Body of pancreas (tissue), 4 donors: ENCODE measurements around the gene PALLD. TPM values are rescaled to one million over a fixed set of nuclear protein-coding genes. Genes with fewer than 3 reads are reported as not detected.
"Not testable (repeated sequence)": the region's sequence is repeated elsewhere in the genome, so short reads cannot be mapped to it uniquely, and the experiment has no call there.

Source experiments
- ATAC-seq: fragments of 150-250 bp; one replicate; pipeline ENCODE4 v1.9.1; 2016
- DNase-seq, 4 donors: peaks; one replicate each; pipeline ENCODE4 v3.0.0-alpha.2; 2019
- H3K27ac ChIP-seq, 4 donors: fragments of 200-600 bp; sonication (generic); 1 replicate in 3 of 4; 2 replicates in 1 of 4; pipeline versions ENCODE4 v1.5.1 to v1.6.1; 2016 to 2019; ENCODE audit warnings: mild to moderate bottlenecking in 1 of 4, mixed read lengths in 1 of 4, moderate library complexity in 1 of 4
- H3K27me3 ChIP-seq, 2 donors: fragments of 200-600 bp; sonication (generic); one replicate each; pipeline ENCODE4 v1.6.0; 2016; ENCODE audit warnings: mild to moderate bottlenecking in 1 of 2
- H3K36me3 ChIP-seq, 2 donors: fragments of 200-600 bp; sonication (generic); replicated peaks in 1 of 2; 2 replicates each; pipeline ENCODE4 v1.5.1; 2016; ENCODE audit warnings: low read depth in 2 of 2; ENCODE audit not compliant: insufficient read depth in 1 of 2
- H3K4me1 ChIP-seq: fragments of 200-600 bp; sonication (generic); one replicate; pipeline ENCODE4 v1.6.0; 2016
- H3K4me3 ChIP-seq, 2 donors: fragments of 200-600 bp; sonication (generic); 1 replicate in 1 of 2; 2 replicates in 1 of 2; pipeline ENCODE4 v1.5.1; 2016 to 2019
- H3K9me3 ChIP-seq, 3 donors: fragments of 200-600 bp; sonication (generic); 1 replicate in 2 of 3; 2 replicates in 1 of 3; pipeline ENCODE4 v1.5.1; 2016
- POLR2A ChIP-seq, 3 donors: fragments of 450-650 bp; IDR thresholded peaks; one replicate each; pipeline ENCODE4 v1.6.1; 2016; ENCODE audit warnings: antibody characterized with exemption in 3 of 3, mild to moderate bottlenecking in 2 of 3
- WGBS, 2 donors: methylation state at CpG; one replicate each; pipeline ENCODE4 v1.1.5; 2017; 5-methylcytosine and 5-hydroxymethylcytosine counted together
- intact Hi-C: fragments of 100-400 bp; cut with DNase I; formaldehyde crosslinking; loops from one replicate; pipeline ENCODE4 v1.15.1; 2023
- total RNA-seq, 2 donors: library from RNA; depleted of rRNA; stranded (reverse); fragments of >200 nt; gene quantifications; one replicate each; pipeline ENCODE4 v1.1.0, GENCODE V29; 2016
- TF ChIP-seq, protein P1 (sequence below), 7 experiments: fragments of 450-650 bp in 4 of 7; fragments of 200-600 bp in 3 of 7; sonication (generic) in 3 of 7; IDR thresholded peaks; one replicate each; pipeline ENCODE4 v1.5.1; 2016 to 2019; ENCODE audit warnings: antibody characterized with exemption in 7 of 7

Gene PALLD
- total RNA-seq, 2 donors from 2014 or later, result 46.8 to 52.4 TPM

DNA sequence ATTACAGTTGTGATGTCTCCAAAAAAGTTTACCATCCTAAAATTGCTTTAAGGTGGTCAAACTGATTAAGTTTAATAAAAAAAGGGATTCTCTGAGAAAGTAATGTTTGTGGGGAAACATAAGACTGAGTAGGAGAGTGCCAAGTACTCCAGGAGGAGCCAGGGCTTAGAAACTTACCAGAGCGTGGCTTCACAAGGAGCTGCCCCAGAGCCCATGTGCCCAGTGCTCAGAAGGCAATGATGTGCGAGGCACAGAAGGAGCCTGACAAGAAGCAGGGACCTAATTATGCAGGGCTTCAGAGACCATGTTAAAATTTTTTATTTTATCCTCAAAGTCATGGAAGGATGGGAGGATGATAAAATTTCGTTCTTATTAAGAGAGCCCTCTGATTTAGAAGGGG lies 204.2 kb downstream of the PALLD start:
- ATAC-seq (no peak), DNase-seq (no peak)
- Histone ChIP-seq H3K27ac (no peak overlapping the region), H3K4me3 (no peak overlapping the region), H3K4me1 (peaks cover 7% of the 10 kb centered on the region), H3K9me3 (no peaks in the 10 kb centered on the region), H3K27me3 (no peaks in the 10 kb centered on the region), H3K36me3 (no peaks in the 10 kb centered on the region)
- 68 to 80% methylated on average over 3 of the region's 3 CpGs for WGBS, 2 donors
- intact Hi-C loops, result no loop called here
- TF ChIP-seq, protein P1, sequence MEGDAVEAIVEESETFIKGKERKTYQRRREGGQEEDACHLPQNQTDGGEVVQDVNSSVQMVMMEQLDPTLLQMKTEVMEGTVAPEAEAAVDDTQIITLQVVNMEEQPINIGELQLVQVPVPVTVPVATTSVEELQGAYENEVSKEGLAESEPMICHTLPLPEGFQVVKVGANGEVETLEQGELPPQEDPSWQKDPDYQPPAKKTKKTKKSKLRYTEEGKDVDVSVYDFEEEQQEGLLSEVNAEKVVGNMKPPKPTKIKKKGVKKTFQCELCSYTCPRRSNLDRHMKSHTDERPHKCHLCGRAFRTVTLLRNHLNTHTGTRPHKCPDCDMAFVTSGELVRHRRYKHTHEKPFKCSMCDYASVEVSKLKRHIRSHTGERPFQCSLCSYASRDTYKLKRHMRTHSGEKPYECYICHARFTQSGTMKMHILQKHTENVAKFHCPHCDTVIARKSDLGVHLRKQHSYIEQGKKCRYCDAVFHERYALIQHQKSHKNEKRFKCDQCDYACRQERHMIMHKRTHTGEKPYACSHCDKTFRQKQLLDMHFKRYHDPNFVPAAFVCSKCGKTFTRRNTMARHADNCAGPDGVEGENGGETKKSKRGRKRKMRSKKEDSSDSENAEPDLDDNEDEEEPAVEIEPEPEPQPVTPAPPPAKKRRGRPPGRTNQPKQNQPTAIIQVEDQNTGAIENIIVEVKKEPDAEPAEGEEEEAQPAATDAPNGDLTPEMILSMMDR (IDR thresholded peaks at IDR 0.05), result no peak
- TF ChIP-seq POLR2A (IDR thresholded peaks at IDR 0.05), result no peak

- not testable (repeated sequence) for ATAC-seq, H3K9me3 ChIP-seq
- WGBS, 2 donors, result 89 to 90% methylated on average over 3 to 4 of the region's 4 CpGs
Observed at GRCh38 chr4:168702581-168703087, 205.8 kb downstream of the PALLD start.

DNA sequence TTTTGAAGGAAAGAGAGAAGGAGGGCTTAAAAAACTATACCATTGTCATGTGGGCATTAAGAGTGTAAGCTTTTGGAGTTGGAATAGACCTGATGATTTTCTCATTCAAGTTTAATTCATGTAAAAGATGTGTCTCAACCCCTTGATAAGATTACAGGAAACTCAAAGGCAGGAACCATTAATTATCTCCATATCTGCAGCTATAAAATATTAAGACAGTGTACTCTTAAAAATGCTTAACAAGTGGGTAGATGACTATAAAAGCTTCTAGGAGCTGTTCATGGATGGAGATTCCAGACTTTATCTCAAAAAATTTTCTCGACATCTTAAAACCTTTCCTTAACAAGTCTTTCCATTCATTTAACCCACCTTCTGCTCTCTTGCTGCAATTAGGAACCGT lies 208.3 kb downstream of the PALLD start:
- H3K27ac ChIP-seq, result no peak overlapping the region
- ATAC-seq, result no peak
- no peaks in the 10 kb centered on the region for H3K36me3 ChIP-seq
- DNase-seq, result no peak
- WGBS, 2 donors, result 63 to 76% methylated on average over 2 of the region's 2 CpGs
- intact Hi-C loops, result no loop called here
- TF ChIP-seq, protein P1 (IDR thresholded peaks at IDR 0.05), result no peak
- no peak for TF ChIP-seq POLR2A (IDR thresholded peaks at IDR 0.05)
- no peak overlapping the region for H3K4me3 ChIP-seq
- peaks cover under 1% of the 10 kb centered on the region for H3K4me1 ChIP-seq
- H3K27me3 ChIP-seq, result no peaks in the 10 kb centered on the region
- no peaks in the 10 kb centered on the region for H3K9me3 ChIP-seq

More at GRCh38 chr4:168702581-168703087, 205.8 kb downstream of the PALLD start:
- intact Hi-C loops, H3K27ac ChIP-seq, DNase-seq, H3K4me1 ChIP-seq, H3K4me3 ChIP-seq, H3K36me3 ChIP-seq, H3K27me3 ChIP-seq: not testable (repeated sequence)

DNA sequence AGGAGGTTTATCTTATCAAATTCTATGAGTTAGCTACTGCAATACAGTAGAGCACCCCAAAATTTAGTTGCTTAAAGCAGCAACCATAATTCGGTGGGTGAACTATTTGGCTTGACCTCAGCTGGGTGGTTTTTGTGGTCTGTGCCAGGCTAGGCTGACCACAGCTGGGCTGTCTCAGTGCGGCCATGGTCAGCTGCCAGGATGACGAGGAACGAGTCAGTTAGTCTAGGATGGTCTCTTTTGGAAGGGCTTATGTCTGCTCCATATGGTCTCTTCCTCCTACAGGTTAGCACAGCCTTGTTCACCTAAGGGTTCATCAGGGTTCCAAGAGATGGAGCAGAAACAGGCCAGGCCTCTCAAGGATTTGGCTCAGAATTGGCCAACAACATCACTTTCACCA lies 210.4 kb downstream of the PALLD start:
- DNase-seq (no peak), ATAC-seq (no peak)
- Histone ChIP-seq H3K27me3 (no peaks in the 10 kb centered on the region), H3K9me3 (no peaks in the 10 kb centered on the region), H3K27ac (no peak overlapping the region), H3K4me3 (no peak overlapping the region), H3K36me3 (no peaks in the 10 kb centered on the region), H3K4me1 (peaks cover 5% of the 10 kb centered on the region)
- intact Hi-C loops, result no loop called here
- WGBS, 2 donors, result 72 to 84% methylated on average over 4 of the region's 4 CpGs
- no peak for TF ChIP-seq POLR2A (IDR thresholded peaks at IDR 0.05)
- TF ChIP-seq, protein P1 (IDR thresholded peaks at IDR 0.05), result no peak

GRCh38 chr4:168708108-168708507 lies 211.3 kb downstream of the PALLD start:
- Histone ChIP-seq H3K36me3 (no peaks in the 10 kb centered on the region), H3K4me1 (peaks cover 5% of the 10 kb centered on the region), H3K4me3 (no peak overlapping the region), H3K27ac (no peak overlapping the region), H3K9me3 (no peaks in the 10 kb centered on the region), H3K27me3 (no peaks in the 10 kb centered on the region)
- no peak for ATAC-seq
- TF ChIP-seq, protein P1 (IDR thresholded peaks at IDR 0.05), result no peak
- TF ChIP-seq POLR2A (IDR thresholded peaks at IDR 0.05), result no peak
- WGBS, 2 donors, result 72 to 81% methylated on average over 4 of the region's 4 CpGs
- intact Hi-C loops, result no loop called here
- DNase-seq, result no peak
